GM12864 (cell line): Measurements from ENCODE around the gene KPTN.

Experiments used
- DNase-seq: peaks from one replicate; pipeline ENCODE4 v3.0.0-alpha.2; 2011; ENCODE audit warnings: low read depth
- H3K4me3 ChIP-seq: 2 replicates; pipeline ENCODE4 v1.5.1; 2011; ENCODE audit warnings: mild to moderate bottlenecking, low read depth, low read length, control low read depth
- TF ChIP-seq, protein P1 (sequence below): IDR thresholded peaks from 2 replicates; pipeline ENCODE4 v1.5.1; 2011; ENCODE audit warnings: low read depth, mild to moderate bottlenecking, moderate library complexity, low read length, control low read depth, inconsistent platforms; ENCODE audit errors: missing control alignments

KPTN gene

DNA sequence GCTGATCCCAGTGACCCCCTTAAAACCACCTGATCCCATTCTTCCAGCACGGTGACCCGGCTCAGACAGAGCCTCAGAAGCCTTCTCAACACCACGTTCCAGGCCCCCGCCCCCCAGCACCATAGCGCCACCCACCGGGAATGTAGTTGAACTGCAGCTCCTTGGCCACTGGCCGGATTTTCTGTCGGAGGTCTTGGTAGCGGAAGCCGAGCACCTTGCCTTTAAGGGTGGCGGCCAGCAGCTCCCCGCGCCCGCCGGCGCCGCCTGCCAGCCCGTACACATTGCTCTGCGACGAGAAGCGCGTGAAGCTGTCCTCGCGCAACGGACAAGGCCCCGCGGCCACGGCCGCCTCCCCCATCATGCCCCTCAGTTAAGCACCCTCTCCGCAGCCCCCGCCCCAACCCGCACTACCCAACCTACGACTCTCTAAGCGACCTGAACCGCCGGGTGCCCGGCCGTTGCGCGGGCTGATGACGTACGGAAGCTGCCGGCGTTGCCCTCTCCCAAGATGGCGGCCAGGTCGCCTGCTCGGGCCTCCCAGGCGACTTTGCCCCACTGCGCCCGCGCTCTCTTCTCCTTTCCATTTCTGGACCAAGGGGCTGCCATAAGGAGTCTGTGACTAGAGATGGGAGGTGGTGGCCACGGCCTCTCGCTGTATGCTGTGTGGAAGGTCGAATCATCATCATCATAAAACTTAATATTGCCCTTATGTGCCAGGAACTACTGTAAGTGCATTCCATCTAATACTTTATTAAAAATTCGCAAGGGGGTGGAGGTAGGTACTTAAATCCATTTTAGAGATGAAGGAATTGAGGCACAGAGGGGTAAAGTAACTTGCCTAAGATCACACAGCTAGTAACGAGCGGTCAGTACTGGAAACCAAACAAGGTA lies at the start of gene KPTN:
KPTN (minus strand) TSS at position 420 of the 891 bp plus-strand sequence; CDS start at position 361, 59 bp downstream.
- H3K4me3 ChIP-seq, result peak within 1 kb of the TSS; percentile 70
- TF ChIP-seq, protein P1, sequence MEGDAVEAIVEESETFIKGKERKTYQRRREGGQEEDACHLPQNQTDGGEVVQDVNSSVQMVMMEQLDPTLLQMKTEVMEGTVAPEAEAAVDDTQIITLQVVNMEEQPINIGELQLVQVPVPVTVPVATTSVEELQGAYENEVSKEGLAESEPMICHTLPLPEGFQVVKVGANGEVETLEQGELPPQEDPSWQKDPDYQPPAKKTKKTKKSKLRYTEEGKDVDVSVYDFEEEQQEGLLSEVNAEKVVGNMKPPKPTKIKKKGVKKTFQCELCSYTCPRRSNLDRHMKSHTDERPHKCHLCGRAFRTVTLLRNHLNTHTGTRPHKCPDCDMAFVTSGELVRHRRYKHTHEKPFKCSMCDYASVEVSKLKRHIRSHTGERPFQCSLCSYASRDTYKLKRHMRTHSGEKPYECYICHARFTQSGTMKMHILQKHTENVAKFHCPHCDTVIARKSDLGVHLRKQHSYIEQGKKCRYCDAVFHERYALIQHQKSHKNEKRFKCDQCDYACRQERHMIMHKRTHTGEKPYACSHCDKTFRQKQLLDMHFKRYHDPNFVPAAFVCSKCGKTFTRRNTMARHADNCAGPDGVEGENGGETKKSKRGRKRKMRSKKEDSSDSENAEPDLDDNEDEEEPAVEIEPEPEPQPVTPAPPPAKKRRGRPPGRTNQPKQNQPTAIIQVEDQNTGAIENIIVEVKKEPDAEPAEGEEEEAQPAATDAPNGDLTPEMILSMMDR, result peak; percentile 95
- peak; percentile 68 for DNase-seq

DNA sequence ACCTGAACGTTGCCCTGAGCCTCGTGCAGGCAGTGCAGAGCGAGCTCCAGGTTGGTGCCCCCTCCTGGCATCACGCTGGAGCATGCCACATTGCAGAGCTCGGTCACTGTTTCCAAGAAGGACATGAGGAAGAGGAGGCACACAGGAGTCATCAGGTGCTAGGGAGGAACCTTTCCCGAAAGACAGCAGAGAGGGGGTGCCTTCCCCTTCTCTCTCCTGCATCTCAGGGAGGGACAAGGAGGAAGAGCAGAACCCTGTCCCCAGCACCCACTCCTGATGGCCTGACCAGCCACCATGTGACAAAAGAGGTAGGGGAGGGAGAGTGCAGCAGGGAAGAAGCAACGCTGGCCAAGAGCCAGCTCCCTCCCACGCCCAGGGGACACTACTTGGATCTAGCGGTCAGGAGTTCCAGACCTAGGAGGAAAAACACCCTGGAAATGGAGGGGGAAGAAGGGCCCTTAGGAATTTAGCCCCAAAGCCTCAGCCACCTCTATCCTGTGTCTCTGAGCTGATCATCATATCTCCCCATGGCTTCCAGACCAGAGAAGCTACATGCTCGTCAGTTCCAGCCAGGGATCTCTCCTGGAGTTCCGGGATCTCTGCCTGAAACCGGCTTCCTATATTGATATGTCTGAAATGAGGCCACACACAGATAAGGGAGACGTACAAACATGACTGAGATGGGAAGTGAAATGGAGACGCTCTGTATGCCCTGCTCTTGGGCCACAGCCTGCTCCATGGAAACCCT lies 47.8 kb upstream of the KPTN start:
- DNase-seq, result no peak
- TF ChIP-seq, protein P1, result no peak

DNA sequence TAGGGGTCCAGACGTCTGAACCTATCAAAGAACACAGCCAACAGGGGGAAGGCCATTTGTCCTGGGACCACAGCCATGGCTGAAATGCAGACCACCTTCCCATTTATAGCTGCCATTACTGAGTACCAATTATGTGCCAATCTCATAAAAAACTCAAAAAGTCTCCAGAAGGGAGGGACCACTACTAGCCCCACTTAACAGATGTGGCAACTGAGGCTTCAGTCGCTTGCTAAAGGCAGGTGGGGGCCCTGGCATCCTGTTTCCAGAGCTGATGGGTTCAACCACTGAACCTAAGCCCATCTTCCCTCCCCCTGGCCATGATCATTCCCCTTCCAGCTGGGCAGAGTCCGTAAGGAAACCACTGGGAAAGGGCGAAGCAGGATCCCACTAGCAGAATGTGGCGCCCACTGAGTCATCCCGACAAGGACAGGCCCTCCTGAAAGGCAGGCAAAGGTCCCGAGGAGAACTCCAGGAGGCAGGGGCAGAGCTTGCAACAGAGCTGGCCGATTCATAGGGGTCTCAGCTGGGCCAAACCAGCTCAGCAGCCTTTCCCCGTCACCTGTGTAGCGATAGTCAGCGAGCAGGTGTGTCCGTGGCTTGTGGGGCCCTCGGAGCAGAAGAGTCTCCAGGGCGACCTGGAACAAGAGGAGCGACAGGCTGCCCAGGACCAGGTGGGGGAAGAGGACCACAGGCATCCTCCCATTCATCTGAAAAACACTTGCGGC lies 45.2 kb upstream of the KPTN start:
- no peak for DNase-seq
- TF ChIP-seq, protein P1, result no peak
- H3K4me3 ChIP-seq, result no peak overlapping the region

More for the DNA sequence above, 47.8 kb upstream of the KPTN start:
- no peak overlapping the region for H3K4me3 ChIP-seq

GRCh38 chr19:47526798-47527197 lies 42.8 kb upstream of the KPTN start:
- TF ChIP-seq, protein P1, result no peak
- no peak overlapping the region for H3K4me3 ChIP-seq

DNA sequence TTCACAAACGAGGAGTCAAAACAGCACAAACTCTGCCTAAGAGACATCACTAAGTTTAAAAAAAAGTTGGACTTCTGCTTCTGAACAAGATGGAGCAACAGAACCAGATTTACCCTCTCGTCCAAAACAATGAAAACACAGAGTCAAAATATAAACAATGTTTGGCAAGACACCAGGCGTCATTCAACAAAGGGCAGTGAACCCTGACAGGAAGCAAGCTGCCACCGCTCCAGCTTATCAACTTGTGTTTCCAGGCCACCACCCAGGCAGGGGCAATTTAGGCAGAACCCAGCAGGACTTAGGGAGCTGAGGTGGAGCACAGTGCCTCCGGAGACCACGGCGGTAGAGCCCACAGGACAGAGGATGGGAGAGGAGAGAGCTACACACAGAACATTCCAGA lies 39.5 kb upstream of the KPTN start:
- TF ChIP-seq, protein P1, result no peak
- no peak overlapping the region for H3K4me3 ChIP-seq
- DNase-seq, result no peak

More at GRCh38 chr19:47526798-47527197, 42.8 kb upstream of the KPTN start:
- DNase-seq, result no peak

GRCh38 chr19:47521473-47522180 lies 37.6 kb upstream of the KPTN start:
- no peak for DNase-seq
- no peak overlapping the region for H3K4me3 ChIP-seq
- TF ChIP-seq, protein P1, result no peak
